Body of pancreas (tissue), 4 donors: ENCODE data around the gene PITPNB.

Source experiments
- CTCF ChIP-seq, 7 experiments: fragments of 450-650 bp in 4 of 7; fragments of 200-600 bp in 3 of 7; sonication (generic) in 3 of 7; IDR thresholded peaks; one replicate each; pipeline ENCODE4 v1.5.1; 2016 to 2019; ENCODE audit warnings: antibody characterized with exemption in 7 of 7
- POLR2A ChIP-seq, 3 donors: fragments of 450-650 bp; IDR thresholded peaks; one replicate each; pipeline ENCODE4 v1.6.1; 2016; ENCODE audit warnings: antibody characterized with exemption in 3 of 3, mild to moderate bottlenecking in 2 of 3

- no peak for TF ChIP-seq CTCF (IDR thresholded peaks at IDR 0.05)
- no peak for TF ChIP-seq POLR2A (IDR thresholded peaks at IDR 0.05)
Observed at GRCh38 chr22:27814993-27815392, 104.1 kb downstream of the PITPNB start.
